Panc1 (cell line): ENCODE results near the gene TBC1D16. TPM values are rescaled to one million over a fixed set of nuclear protein-coding genes. Genes with fewer than 3 reads are reported as not detected.

Experiments
- ATAC-seq: fragments of 200-7000 bp; cut with Tn5 transposase; 2 replicates; pipeline ENCODE4 v1.9.1; 2020; ENCODE audit warnings: mild to moderate bottlenecking, moderate library complexity
- BruUV-seq: library from RNA; stranded (reverse); fragments of 400-500 nt; replicated peaks from 2 replicates; lab custom pipeline; 2021; lab: Mats Ljungman, UMichigan
- CTCF ChIA-PET: fragments of 300-600 bp; sonication (Branson Sonifier 250); formaldehyde crosslinking; loops from one replicate; lab custom pipeline; 2022; ENCODE audit warnings: antibody characterized with exemption; lab: Charles Lee
- POLR2A ChIA-PET: fragments of 300-600 bp; sonication (Branson Sonifier 250); formaldehyde crosslinking; loops from one replicate; lab custom pipeline; 2022; ENCODE audit warnings: antibody characterized with exemption; lab: Charles Lee
- DNase-seq: peaks from one replicate; pipeline ENCODE4 v3.0.0-alpha.2; 2010; ENCODE audit warnings: low read depth, low spot score
- H3K27ac ChIP-seq: 2 replicates; pipeline ENCODE4 v1.5.1; 2011; ENCODE audit warnings: mild to moderate bottlenecking, low read length, inconsistent platforms
- H3K27me3 ChIP-seq: fragments of 200-500 bp; sonication (Bioruptor generic); 2 replicates; pipeline ENCODE4 v1.6.0; 2014; ENCODE audit warnings: low read length, inconsistent platforms; ENCODE audit not compliant: control insufficient read depth, insufficient read depth
- H3K36me3 ChIP-seq: fragments of 200-500 bp; sonication (Bioruptor generic); 2 replicates; pipeline ENCODE4 v1.5.1; 2014; ENCODE audit warnings: inconsistent platforms, mild to moderate bottlenecking, low read length, moderate library complexity; ENCODE audit not compliant: control insufficient read depth, insufficient read depth
- H3K4me1 ChIP-seq: 2 replicates; pipeline ENCODE4 v1.5.1; 2011; ENCODE audit warnings: inconsistent platforms, mild to moderate bottlenecking, low read length, moderate library complexity; ENCODE audit not compliant: control insufficient read depth, insufficient read depth
- H3K4me3 ChIP-seq, 2 experiments: 2 replicates each; pipeline ENCODE4 v1.5.1; 2011 to 2012; ENCODE audit warnings: low read depth in 2 of 2, low read length in 2 of 2, mild to moderate bottlenecking in 2 of 2, inconsistent platforms in 1 of 2, moderate library complexity in 1 of 2
- H3K9me3 ChIP-seq: fragments of 200-500 bp; sonication (Bioruptor generic); 2 replicates; pipeline ENCODE4 v1.5.1; 2014; ENCODE audit warnings: low read depth, mild to moderate bottlenecking, inconsistent platforms, low read length, moderate library complexity; ENCODE audit not compliant: control insufficient read depth, insufficient read depth
- CTCF ChIP-seq: fragments of 450-650 bp; IDR thresholded peaks from 2 replicates; pipeline ENCODE4 v1.5.1; 2017; ENCODE audit warnings: mild to moderate bottlenecking
- POLR2AphosphoS5 ChIP-seq: IDR thresholded peaks from 2 replicates; pipeline ENCODE4 v1.6.1; 2012; ENCODE audit warnings: mild to moderate bottlenecking, low read depth, low read length, moderate library complexity
- REST ChIP-seq, 2 experiments: IDR thresholded peaks; 2 replicates each; pipeline ENCODE4 v1.6.1; 2011 to 2012; ENCODE audit warnings: low read depth in 2 of 2, control low read depth in 1 of 2, low read length in 1 of 2, mild to moderate bottlenecking in 1 of 2, moderate library complexity in 1 of 2; ENCODE audit not compliant: insufficient read depth in 1 of 2
- SIN3A ChIP-seq: IDR thresholded peaks from 2 replicates; pipeline ENCODE4 v1.6.1; 2012; ENCODE audit warnings: low read depth, mild to moderate bottlenecking, low read length, moderate library complexity, borderline replicate concordance; ENCODE audit not compliant: insufficient read depth
- TCF7L2 ChIP-seq: IDR thresholded peaks from 2 replicates; pipeline ENCODE4 v1.6.1; 2011; ENCODE audit warnings: mild to moderate bottlenecking, low read depth, low read length, inconsistent platforms
- in situ Hi-C: cut with HindIII; loops from 2 replicates; pipeline ENCODE4 v1.10.0; 2016; ENCODE audit warnings: low sequenced_read_pairs, low pct_unique_long_range_greater_than_20kb
- intact Hi-C: fragments of 100-400 bp; cut with micrococcal nuclease; formaldehyde crosslinking; loops from one replicate; pipeline ENCODE4 v1.10.0; 2022; ENCODE audit not compliant: unreplicated experiment
- total RNA-seq: library from RNA; stranded (reverse); gene quantifications from one replicate; pipeline ENCODE4 v1.2.1, GENCODE V29; 2021; ENCODE audit not compliant: unreplicated experiment

The TBC1D16 gene
- total RNA-seq, 1 experiment from 2014 or later = 41.6 TPM

GRCh38 chr17:80025796-80026195, 9.9 kb downstream of the TBC1D16 start:
- Histone ChIP-seq H3K4me3 (no peak overlapping the region), H3K36me3 (no peaks in the 10 kb centered on the region), H3K27me3 (no peaks in the 10 kb centered on the region), H3K4me1 (peaks cover 23% of the 10 kb centered on the region), H3K9me3 (no peaks in the 10 kb centered on the region), H3K27ac (no peak overlapping the region)
- no peak for ATAC-seq
- ChIA-PET CTCF (no interaction called here), POLR2A (no interaction called here)
- in situ Hi-C loops = no loop called here
- BruUV-seq = no TSS peak
- intact Hi-C loops = no loop called here
- TF ChIP-seq SIN3A (no peak), POLR2AphosphoS5 (no peak)
- DNase-seq = no peak

- H3K4me1 ChIP-seq = peaks cover 19% of the 10 kb centered on the region
- H3K36me3 ChIP-seq = no peaks in the 10 kb centered on the region
- CTCF ChIA-PET = no interaction called here
- H3K27ac ChIP-seq = no peak overlapping the region
- POLR2A ChIA-PET = no interaction called here
- intact Hi-C loops = no loop called here
- H3K4me3 ChIP-seq = no peak overlapping the region
- no peaks in the 10 kb centered on the region for H3K9me3 ChIP-seq
- no peak for ATAC-seq
- no peaks in the 10 kb centered on the region for H3K27me3 ChIP-seq
- no peak for DNase-seq
- TF ChIP-seq TCF7L2 = no peak
- no peak for TF ChIP-seq CTCF
- TF ChIP-seq REST (IDR thresholded peaks at IDR 0.05; ENCODE audit: insufficient read depth in 1 of 2, low read depth in 2 of 2, low read length in 1 of 2) = no peak
- TF ChIP-seq SIN3A = no peak
- no peak for TF ChIP-seq POLR2AphosphoS5
- in situ Hi-C loops = no loop called here
- BruUV-seq = no TSS peak
Measured at GRCh38 chr17:80025140-80025539, 10.5 kb downstream of the TBC1D16 start.

- Histone ChIP-seq H3K4me1 (peaks cover 17% of the 10 kb centered on the region), H3K36me3 (no peaks in the 10 kb centered on the region), H3K4me3 (no peak overlapping the region), H3K9me3 (no peaks in the 10 kb centered on the region), H3K27me3 (no peaks in the 10 kb centered on the region), H3K27ac (no peak overlapping the region)
- ATAC-seq (no peak), DNase-seq (no peak)
- TF ChIP-seq CTCF (no peak), POLR2AphosphoS5 (no peak), REST (IDR thresholded peaks at IDR 0.05; ENCODE audit: insufficient read depth in 1 of 2, low read depth in 2 of 2, low read length in 1 of 2) (no peak), TCF7L2 (no peak), SIN3A (no peak)
- ChIA-PET CTCF (interaction anchor here (0.7 to 1.0 kb wide), 2 partner anchors 16 to 17 kb away, joined by 3 to 4 read pairs; no protein-coding TSS in a partner anchor), POLR2A (no interaction called here)
- BruUV-seq = no TSS peak
- in situ Hi-C loops = no loop called here
- intact Hi-C loops = no loop called here
Measured at GRCh38 chr17:80024206-80024972, 11.3 kb downstream of the TBC1D16 start.
